Psoas muscle (tissue), 8 donors: ENCODE measurements around the gene AADACL3. TPM values are rescaled to one million over a fixed set of nuclear protein-coding genes. Genes with fewer than 3 reads are reported as not detected.

Experiments
- ATAC-seq, 4 donors: fragments of 200-7000 bp; cut with Tn5 transposase; one replicate each; pipeline ENCODE4 v1.9.1; 2020; ENCODE audit warnings: moderate library complexity in 3 of 4, mild to moderate bottlenecking in 2 of 4
- DNase-seq, 2 donors: peaks; one replicate each; pipeline ENCODE4 v3.0.0-alpha.2; 2020
- H3K27ac ChIP-seq: fragments of 200-600 bp; one replicate; pipeline ENCODE4 v1.8.0; 2022
- H3K27me3 ChIP-seq, 3 donors: fragments of 200-600 bp in 1 of 3; one replicate each; pipeline versions ENCODE4 v1.6.1 to v1.8.0; 2013 to 2022; ENCODE audit warnings: low read length in 2 of 3, mild to moderate bottlenecking in 2 of 3, moderate library complexity in 1 of 3; ENCODE audit not compliant: insufficient read depth in 3 of 3
- H3K36me3 ChIP-seq, 2 donors: fragments of 200-600 bp in 1 of 2; one replicate each; pipeline versions ENCODE4 v1.6.1 to v1.8.0; 2013 to 2022; ENCODE audit warnings: low read depth in 1 of 2, mild to moderate bottlenecking in 1 of 2, moderate library complexity in 1 of 2; ENCODE audit not compliant: insufficient read depth in 1 of 2
- H3K4me1 ChIP-seq: fragments of 200-600 bp; one replicate; pipeline ENCODE4 v1.8.0; 2022
- H3K4me3 ChIP-seq: fragments of 200-600 bp; one replicate; pipeline ENCODE4 v1.8.0; 2022; ENCODE audit warnings: mild to moderate bottlenecking
- H3K9me3 ChIP-seq: fragments of 200-600 bp; one replicate; pipeline ENCODE4 v1.8.0; 2022
- WGBS, 3 donors: extraction: QIAGEN DNeasy Blood & Tissue Kit; methylation state at CpG; one replicate each; pipeline versions ENCODE4 v1.1.6 to v1.1.7; 2013; 5-methylcytosine and 5-hydroxymethylcytosine counted together
- intact Hi-C, 2 donors: fragments of 100-400 bp; cut with DNase I; formaldehyde crosslinking; loops; one replicate each; pipeline versions ENCODE4 v1.11.0 to v1.14.2; 2022
- polyA plus RNA-seq, 3 donors: library from polyadenylated mRNA; stranded (reverse); fragments of 200-250 nt; gene quantifications; one replicate each; pipeline ENCODE4 v1.2.3, GENCODE V29; 2013
- total RNA-seq, 4 donors: library from RNA; stranded (reverse); fragmentation: NEBNext Ultra II Directional in 2 of 4; extraction: Animal tissue kit (Norgen Biotek cat#: 25700) in 2 of 4; gene quantifications; one replicate each; pipeline versions ENCODE4 v1.2.1 to v1.2.4, GENCODE V29; 2021 to 2023
- TF ChIP-seq, protein P1 (sequence below): fragments of 200-600 bp; IDR thresholded peaks from one replicate; pipeline ENCODE4 v1.8.0; 2022; ENCODE audit warnings: antibody characterized with exemption
- donor health status: healthy with polysubstance abuse.
- donor health status: DM: no; HTN: no; CAD: no; lungs with moderate emphysema.
- donor health status: Bipolar disorder and iron deficiency.
- donor health status: healthy.
- donor health status: DM: yes; HTN: yes; CAD: no.
- donor health status: DM: no; HTN: no; CAD: no.
- donor health status: DM: no; HTN: no; CAD: no.
- donor health status: DM: yes; HTN: yes; CAD: no.

Gene AADACL3
- total and polyA plus RNA-seq, 7 donors = not detected

DNA sequence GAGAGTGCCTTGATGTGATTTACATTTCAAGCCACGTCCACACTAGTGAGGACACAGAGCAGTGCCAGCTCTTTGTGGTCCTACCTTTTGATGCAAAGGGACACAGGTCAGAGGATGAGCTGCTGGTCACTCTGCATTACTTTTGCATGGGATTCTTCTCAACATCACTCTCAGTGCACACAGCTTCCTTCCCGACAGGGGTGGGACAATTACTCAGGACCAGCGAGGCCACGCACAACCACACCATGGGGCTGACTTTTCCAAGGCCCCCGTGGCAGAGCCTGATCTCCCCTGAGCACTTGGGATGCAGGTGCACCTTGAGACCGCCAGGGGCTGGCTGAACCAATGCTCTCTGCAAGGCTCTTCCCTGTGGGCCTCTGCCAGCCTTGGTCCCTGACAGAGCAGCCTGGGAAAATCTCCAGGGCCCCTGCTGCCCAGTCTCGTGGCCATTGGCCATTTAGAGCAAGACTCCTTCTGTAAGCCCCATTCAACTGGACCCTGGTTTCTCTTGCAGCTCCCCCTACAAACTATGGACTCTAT, 44.4 kb downstream of the AADACL3 start:
- H3K4me1 ChIP-seq = no peaks in the 10 kb centered on the region
- H3K27me3 ChIP-seq = peaks cover 0 to 5% (median 0%) of the 10 kb centered on the region in 3 donors
- WGBS, 3 donors = 46 to 72% (median 58%) methylated on average over 7 of the region's 7 CpGs
- no peak for DNase-seq
- TF ChIP-seq, protein P1, sequence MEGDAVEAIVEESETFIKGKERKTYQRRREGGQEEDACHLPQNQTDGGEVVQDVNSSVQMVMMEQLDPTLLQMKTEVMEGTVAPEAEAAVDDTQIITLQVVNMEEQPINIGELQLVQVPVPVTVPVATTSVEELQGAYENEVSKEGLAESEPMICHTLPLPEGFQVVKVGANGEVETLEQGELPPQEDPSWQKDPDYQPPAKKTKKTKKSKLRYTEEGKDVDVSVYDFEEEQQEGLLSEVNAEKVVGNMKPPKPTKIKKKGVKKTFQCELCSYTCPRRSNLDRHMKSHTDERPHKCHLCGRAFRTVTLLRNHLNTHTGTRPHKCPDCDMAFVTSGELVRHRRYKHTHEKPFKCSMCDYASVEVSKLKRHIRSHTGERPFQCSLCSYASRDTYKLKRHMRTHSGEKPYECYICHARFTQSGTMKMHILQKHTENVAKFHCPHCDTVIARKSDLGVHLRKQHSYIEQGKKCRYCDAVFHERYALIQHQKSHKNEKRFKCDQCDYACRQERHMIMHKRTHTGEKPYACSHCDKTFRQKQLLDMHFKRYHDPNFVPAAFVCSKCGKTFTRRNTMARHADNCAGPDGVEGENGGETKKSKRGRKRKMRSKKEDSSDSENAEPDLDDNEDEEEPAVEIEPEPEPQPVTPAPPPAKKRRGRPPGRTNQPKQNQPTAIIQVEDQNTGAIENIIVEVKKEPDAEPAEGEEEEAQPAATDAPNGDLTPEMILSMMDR = no peak
- no peak for ATAC-seq
- no peaks in the 10 kb centered on the region for H3K9me3 ChIP-seq
- H3K4me3 ChIP-seq = no peak overlapping the region
- intact Hi-C loops = no loop called here
- no peak overlapping the region for H3K27ac ChIP-seq
- H3K36me3 ChIP-seq = no peaks in the 10 kb centered on the region

DNA sequence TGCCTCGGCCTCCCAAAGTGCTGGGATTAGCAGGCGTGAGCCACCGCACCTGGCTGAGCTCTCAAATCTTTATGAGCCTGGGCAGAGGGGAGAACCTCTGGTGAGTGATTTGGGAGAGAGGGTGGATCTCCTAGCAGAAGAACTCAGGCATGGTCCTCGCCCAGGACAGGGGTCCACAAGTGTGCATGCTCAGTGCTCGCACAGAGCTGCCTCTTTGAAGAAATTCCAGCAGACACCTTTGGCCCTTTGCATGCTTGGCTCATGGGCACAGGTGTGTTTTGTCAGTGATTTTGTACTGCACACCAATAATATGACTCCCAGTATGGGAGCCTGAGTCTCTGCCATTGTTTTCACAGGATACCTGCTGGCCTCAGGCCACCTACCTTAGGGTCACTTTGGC, 45.9 kb downstream of the AADACL3 start:
- DNase-seq (no peak), ATAC-seq (no peak)
- TF ChIP-seq, protein P1 = no peak
- Histone ChIP-seq H3K27me3 (peaks cover 0 to 5% (median 0%) of the 10 kb centered on the region in 3 donors), H3K9me3 (no peaks in the 10 kb centered on the region), H3K4me3 (no peak overlapping the region), H3K4me1 (no peaks in the 10 kb centered on the region), H3K36me3 (no peaks in the 10 kb centered on the region), H3K27ac (no peak overlapping the region)
- intact Hi-C loops = no loop called here
- WGBS, 3 donors = 78 to 91% (median 84%) methylated on average over 5 of the region's 5 CpGs

DNA sequence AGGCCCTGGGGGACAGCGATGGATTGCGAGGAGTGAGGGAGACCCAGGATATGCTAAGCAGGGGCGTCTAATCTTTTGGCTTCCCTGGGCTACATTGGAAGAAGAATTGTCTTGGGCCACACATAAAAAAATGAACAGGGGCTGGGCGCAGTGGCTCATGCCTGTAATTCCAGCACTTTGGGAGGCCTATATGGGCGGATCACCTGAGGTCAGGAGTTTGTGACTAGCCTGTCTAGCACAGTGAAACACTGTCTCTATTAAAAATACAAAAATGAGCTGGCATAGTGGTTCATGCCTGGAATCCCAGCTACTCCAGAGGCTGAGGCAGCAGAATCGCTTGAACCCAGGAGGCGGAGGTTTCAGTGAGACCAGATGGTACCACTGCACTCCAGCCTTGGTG, 46.9 kb downstream of the AADACL3 start:
- Histone ChIP-seq H3K27ac (no peak overlapping the region), H3K36me3 (no peaks in the 10 kb centered on the region), H3K4me1 (no peaks in the 10 kb centered on the region), H3K27me3 (peaks cover 0 to 5% (median 0%) of the 10 kb centered on the region in 3 donors), H3K9me3 (no peaks in the 10 kb centered on the region), H3K4me3 (no peak overlapping the region)
- WGBS, 3 donors = 81 to 86% (median 83%) methylated on average over 7 of the region's 7 CpGs
- ATAC-seq (no peak), DNase-seq (no peak)
- intact Hi-C loops = no loop called here
- TF ChIP-seq, protein P1 = no peak

DNA sequence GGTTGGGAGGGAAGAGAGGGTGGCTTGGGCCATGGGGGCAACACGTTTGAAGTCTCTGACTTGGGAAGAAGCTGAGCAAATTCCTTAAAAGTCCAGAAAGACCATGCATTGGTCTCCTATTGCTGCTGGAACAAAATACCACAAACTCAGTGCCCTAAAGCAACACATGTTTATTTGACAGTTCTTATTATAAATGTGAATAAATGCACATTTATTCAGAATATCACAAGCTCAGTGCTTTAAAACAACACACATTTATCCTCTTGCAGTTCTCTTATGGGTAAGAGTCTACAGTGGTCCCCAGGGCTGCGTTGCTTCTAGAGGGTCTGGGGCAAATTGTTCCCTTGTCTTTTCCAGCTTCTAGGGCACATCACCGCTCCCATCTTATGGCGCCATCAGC, 47.6 kb downstream of the AADACL3 start:
- ATAC-seq (no peak), DNase-seq (no peak)
- intact Hi-C loops = no loop called here
- Histone ChIP-seq H3K27ac (no peak overlapping the region), H3K4me3 (no peak overlapping the region), H3K27me3 (peaks cover 0 to 5% (median 0%) of the 10 kb centered on the region in 3 donors), H3K36me3 (no peaks in the 10 kb centered on the region), H3K9me3 (no peaks in the 10 kb centered on the region), H3K4me1 (no peaks in the 10 kb centered on the region)
- 68 to 81% (median 73%) methylated on average over 4 of the region's 4 CpGs for WGBS, 3 donors
- TF ChIP-seq, protein P1 = no peak

DNA sequence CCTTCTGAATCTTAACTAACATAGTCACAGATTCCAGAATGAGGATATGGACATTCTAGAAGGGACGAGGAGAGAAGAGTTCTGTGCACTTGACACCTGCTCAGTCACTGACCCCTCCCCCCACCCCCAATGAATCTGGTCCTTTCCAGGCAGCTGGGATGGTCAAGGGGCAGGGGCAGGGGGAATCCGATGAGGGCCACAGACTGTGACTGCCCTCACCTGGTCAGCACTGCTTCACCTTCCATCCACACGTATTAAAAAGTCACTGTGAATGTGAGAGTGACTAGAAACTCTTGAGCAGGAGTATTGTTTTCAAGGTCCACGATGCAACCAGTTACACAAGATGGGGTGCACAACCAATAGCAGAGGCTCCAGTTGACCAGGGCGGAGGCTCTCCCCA, 48.1 kb downstream of the AADACL3 start:
- DNase-seq (no peak), ATAC-seq (no peak)
- WGBS, 3 donors = 60 to 69% (median 68%) methylated on average over 5 of the region's 5 CpGs
- intact Hi-C loops = no loop called here
- Histone ChIP-seq H3K27ac (no peak overlapping the region), H3K36me3 (no peaks in the 10 kb centered on the region), H3K9me3 (no peaks in the 10 kb centered on the region), H3K27me3 (peaks cover 0 to 5% (median 0%) of the 10 kb centered on the region in 3 donors), H3K4me1 (no peaks in the 10 kb centered on the region), H3K4me3 (no peak overlapping the region)
- TF ChIP-seq, protein P1 = no peak
